RWPE1 (cell line): ENCODE results near the gene LRRN2.

Source experiments
- CTCF ChIA-PET: fragments of 350-600 bp; sonication (Branson Sonifier 250); formaldehyde crosslinking; extraction: SDS; loops from one replicate; lab custom pipeline; 2021; lab: Yijun Ruan, JAX
- POLR2A ChIA-PET: fragments of 400-600 bp; formaldehyde crosslinking; extraction: SDS; loops from one replicate; lab custom pipeline; 2020; ENCODE audit warnings: antibody characterized with exemption; ENCODE audit not compliant: low non-redundant PET; lab: Yijun Ruan, JAX
- DNase-seq: peaks from one replicate; pipeline ENCODE4 v3.0.0; 2012; ENCODE audit warnings: low spot score
- H3K27ac ChIP-seq: fragments of 450-650 bp; 2 replicates; pipeline ENCODE4 v1.5.1; 2017
- CTCF ChIP-seq: fragments of 450-650 bp; conservative IDR thresholded peaks from 2 replicates; pipeline ENCODE4 v1.5.1; 2017; ENCODE audit warnings: low read depth, mild to moderate bottlenecking

The LRRN2 gene

GRCh38 chr1:204569478-204569877 lies 116.1 kb downstream of the LRRN2 start:
- no peak for DNase-seq
- H3K27ac ChIP-seq = no peak overlapping the region
- ChIA-PET POLR2A (no interaction called here), CTCF (interaction anchor here (1.5 to 5.5 kb wide), 3 partner anchors 238 to 372 kb away, joined by 4 to 33 read pairs (median 20); no protein-coding TSS in a partner anchor)
- no peak for TF ChIP-seq CTCF

- POLR2A ChIA-PET = no interaction called here
Observed at GRCh38 chr1:204568576-204569315, 116.8 kb downstream of the LRRN2 start.

More at GRCh38 chr1:204568576-204569315, 116.8 kb downstream of the LRRN2 start:
- CTCF ChIA-PET = interaction anchor here (0.9 to 1.8 kb wide), 4 partner anchors 157 to 541 kb away, joined by 3 to 20 read pairs (median 6); no protein-coding TSS in a partner anchor
- TF ChIP-seq CTCF = no peak
- DNase-seq = no peak
- no peak overlapping the region for H3K27ac ChIP-seq
